Brain microvascular endothelial cell (primary cell): ENCODE measurements around the gene ADCY5.

ENCODE experiments used
- DNase-seq: peaks from one replicate; pipeline ENCODE4 v3.0.0-alpha.2; 2020
- H3K27ac ChIP-seq: fragments of 250-450 bp; sonication (Bioruptor Pico); 2 replicates; pipeline ENCODE4 v1.5.1; 2020; ENCODE audit warnings: mild to moderate bottlenecking, moderate library complexity
- H3K27me3 ChIP-seq: fragments of 250-450 bp; sonication (Bioruptor Pico); replicated peaks from 2 replicates; pipeline ENCODE4 v1.5.1; 2020; ENCODE audit warnings: mild to moderate bottlenecking
- H3K36me3 ChIP-seq: fragments of 250-450 bp; sonication (Bioruptor Pico); replicated peaks from 2 replicates; pipeline ENCODE4 v1.5.1; 2020; ENCODE audit warnings: mild to moderate bottlenecking
- H3K4me3 ChIP-seq: 2 replicates; pipeline ENCODE4 v1.5.1; 2011; ENCODE audit warnings: low read depth, mild to moderate bottlenecking, control low read depth, low read length, moderate library complexity
- in situ Hi-C: cut with HindIII; loops from 2 replicates; pipeline ENCODE4 v1.10.0; 2017; ENCODE audit warnings: low sequenced_read_pairs, low pct_ligation_motif_present
- TF ChIP-seq, protein P1 (sequence below): IDR thresholded peaks from 2 replicates; pipeline ENCODE4 v1.5.1; 2011; ENCODE audit warnings: low read depth, mild to moderate bottlenecking, moderate library complexity, low read length, control low read depth, inconsistent platforms; ENCODE audit errors: missing control alignments

The ADCY5 gene

DNA sequence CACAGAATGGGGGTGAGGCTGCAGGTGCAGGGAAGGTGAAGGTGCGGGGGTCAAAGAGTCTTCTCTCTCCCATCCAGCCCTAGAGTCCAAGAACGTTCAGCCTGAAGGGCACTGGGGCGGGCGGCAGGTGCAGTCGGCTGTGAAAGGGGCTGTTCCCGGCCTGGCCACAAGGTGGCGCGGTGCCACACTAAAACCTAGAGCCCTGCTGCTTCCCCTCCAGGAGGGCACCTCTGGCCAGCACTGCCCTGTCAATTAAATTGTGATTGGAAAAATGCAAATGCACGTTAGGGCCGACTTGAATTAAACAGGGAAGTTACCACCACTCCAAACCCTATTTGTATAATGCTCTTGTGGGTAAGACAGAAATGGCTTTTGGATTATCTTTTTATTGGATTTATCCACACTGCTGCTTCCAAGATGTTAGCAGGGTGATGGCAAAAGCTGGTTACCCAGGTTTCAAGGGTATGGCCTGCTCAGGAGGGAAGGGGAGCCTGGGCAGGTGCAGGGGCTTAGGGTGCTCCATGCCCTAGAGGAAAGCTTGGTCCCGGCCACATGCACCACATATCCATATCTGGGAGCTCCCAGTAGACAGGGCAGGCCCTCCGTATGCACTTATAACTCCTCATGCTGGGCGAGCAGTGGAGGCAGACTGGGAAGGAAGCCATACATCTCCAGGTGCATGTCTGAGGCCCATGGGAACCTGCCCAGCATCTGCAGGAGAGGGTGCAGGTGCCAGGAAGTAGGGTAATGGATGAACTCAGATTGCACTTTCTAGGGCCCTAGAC, 119.8 kb downstream of the ADCY5 start:
- TF ChIP-seq, protein P1, sequence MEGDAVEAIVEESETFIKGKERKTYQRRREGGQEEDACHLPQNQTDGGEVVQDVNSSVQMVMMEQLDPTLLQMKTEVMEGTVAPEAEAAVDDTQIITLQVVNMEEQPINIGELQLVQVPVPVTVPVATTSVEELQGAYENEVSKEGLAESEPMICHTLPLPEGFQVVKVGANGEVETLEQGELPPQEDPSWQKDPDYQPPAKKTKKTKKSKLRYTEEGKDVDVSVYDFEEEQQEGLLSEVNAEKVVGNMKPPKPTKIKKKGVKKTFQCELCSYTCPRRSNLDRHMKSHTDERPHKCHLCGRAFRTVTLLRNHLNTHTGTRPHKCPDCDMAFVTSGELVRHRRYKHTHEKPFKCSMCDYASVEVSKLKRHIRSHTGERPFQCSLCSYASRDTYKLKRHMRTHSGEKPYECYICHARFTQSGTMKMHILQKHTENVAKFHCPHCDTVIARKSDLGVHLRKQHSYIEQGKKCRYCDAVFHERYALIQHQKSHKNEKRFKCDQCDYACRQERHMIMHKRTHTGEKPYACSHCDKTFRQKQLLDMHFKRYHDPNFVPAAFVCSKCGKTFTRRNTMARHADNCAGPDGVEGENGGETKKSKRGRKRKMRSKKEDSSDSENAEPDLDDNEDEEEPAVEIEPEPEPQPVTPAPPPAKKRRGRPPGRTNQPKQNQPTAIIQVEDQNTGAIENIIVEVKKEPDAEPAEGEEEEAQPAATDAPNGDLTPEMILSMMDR = peak; percentile 95
- Histone ChIP-seq H3K27me3 (peaks cover 3% of the 10 kb centered on the region), H3K27ac (no peak overlapping the region), H3K4me3 (no peak overlapping the region), H3K36me3 (no peaks in the 10 kb centered on the region)
- DNase-seq = peak; percentile 55
- in situ Hi-C loops = no loop called here

DNA sequence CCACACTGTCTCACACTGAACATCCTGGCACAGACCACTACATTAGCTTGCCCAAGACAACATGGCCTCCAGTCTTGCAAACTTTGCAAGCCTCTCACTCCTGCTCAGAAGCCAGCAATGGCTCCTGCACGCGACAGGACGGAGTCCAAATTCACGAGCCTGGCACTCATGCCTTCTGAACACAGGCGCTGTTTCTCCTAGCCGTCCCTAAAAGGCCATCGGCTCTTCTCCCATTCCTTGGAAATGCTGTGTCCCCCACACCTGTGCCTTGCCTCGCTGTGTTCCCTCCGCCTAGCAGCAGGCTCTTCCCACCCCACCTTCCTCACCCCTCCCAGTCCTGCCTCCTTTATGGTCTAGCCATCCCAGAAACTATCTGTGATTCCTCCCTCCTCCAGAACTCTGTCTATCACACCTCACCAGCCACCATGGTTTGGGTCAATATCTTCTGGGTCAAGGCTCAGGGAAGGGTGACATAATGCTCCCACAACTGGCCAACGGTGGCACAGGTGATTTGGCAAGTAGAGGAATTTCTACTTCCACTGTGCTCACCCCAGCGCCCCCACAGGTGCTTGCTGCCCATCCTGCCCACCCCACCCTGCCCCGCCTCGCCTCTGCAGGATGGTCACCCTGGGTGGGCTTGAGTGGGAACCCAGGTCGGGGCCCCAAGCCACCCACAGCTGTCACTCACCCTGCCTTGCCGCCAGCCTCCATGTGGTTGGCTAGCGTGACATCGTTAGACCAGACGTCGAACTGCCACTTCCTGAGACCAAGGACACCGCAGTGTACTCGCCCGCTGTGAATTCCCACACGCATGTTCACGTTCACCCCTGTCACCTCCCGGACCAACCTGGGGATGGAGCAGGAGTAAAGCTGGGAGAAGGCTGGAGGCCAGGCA, 120.7 kb downstream of the ADCY5 start:
- no peak overlapping the region for H3K4me3 ChIP-seq
- in situ Hi-C loops = no loop called here
- no peaks in the 10 kb centered on the region for H3K36me3 ChIP-seq
- H3K27me3 ChIP-seq = peaks cover 3% of the 10 kb centered on the region
- H3K27ac ChIP-seq = no peak overlapping the region
- TF ChIP-seq, protein P1 = no peak
- no peak for DNase-seq

DNA sequence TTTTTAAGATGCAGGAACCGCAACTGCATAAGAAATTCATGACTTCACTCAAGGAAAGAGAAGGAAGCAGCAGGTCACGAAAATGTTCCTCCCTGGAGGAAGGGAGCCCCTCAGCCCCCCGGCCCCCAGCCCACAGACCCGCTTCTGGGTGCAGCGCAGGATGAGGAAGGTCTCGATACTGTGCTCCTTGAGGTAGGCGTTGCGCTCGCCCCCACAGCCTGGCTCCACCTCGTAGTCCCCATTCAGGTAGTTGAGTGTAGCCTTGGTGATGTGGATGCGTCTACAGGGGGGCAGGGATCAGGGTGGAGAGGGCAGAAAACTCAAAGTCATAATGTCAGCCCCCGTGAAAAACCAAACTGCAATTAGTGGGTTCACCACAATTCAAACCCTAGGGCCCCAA, 121.4 kb downstream of the ADCY5 start:
- in situ Hi-C loops = no loop called here
- Histone ChIP-seq H3K4me3 (no peak overlapping the region), H3K36me3 (no peaks in the 10 kb centered on the region), H3K27ac (no peak overlapping the region), H3K27me3 (peaks cover 8% of the 10 kb centered on the region)
- DNase-seq = no peak
- TF ChIP-seq, protein P1 = no peak

DNA sequence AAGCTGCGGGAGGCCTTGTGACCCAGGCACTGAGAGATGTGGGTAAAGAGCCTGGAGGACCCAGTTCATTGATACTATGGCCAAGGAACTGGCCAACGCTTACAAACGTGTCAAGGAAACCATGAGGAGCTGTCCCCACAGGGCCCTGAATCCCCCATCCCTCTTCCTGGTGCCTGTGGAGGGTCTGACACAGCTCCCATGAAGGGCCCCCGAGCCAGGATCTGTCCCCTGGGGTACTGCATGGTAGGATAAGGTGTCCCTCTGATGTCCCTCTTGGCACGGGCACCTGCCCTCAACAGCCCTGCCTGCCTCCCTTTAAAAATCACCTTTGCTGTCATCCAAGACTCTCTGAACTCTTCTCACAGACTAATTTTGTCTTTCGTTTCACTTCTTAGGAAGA, 122.4 kb downstream of the ADCY5 start:
- Histone ChIP-seq H3K27me3 (peaks cover 9% of the 10 kb centered on the region), H3K27ac (no peak overlapping the region), H3K4me3 (no peak overlapping the region), H3K36me3 (no peaks in the 10 kb centered on the region)
- in situ Hi-C loops = no loop called here
- TF ChIP-seq, protein P1 = no peak
- no peak for DNase-seq

DNA sequence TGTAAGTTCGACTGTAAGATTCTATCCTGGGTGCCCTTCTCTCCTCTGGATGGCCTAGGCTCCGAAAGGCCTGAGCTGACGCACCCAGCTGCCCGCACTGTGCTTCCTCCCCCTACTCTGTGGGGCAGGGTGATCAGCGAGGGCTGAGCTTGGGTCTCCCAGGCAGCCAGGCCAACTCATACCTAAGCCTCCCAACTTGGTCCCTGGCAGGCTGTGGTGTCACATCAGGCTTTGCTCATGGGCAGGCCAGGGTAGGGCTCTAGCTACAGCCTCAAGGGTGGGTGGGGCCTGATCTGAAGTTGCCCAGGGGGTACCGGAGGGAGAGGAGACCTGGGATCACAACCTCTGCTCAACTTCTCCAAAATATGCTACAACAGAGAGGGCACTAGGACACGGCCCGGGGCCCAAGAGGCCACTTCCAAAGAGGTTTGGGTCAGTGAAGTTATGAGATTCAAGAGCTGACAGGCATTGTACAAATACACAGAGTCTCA, 123.1 kb downstream of the ADCY5 start:
- Histone ChIP-seq H3K27me3 (peaks cover 15% of the 10 kb centered on the region), H3K36me3 (no peaks in the 10 kb centered on the region), H3K27ac (no peak overlapping the region), H3K4me3 (no peak overlapping the region)
- TF ChIP-seq, protein P1 = no peak
- in situ Hi-C loops = no loop called here
- DNase-seq = no peak
